Mesothelial cell of epicardium (in vitro differentiated cells): ENCODE data around the gene RSU1. TPM values are rescaled to one million over a fixed set of nuclear protein-coding genes. Genes with fewer than 3 reads are reported as not detected.
A peak's percentile ranks its signal among the peaks of the same experiment; 100 is the strongest.

ENCODE experiments used
- DNase-seq, 2 experiments: peaks; one replicate each; pipeline ENCODE4 v3.0.0; 2021; ENCODE audit warnings: low spot score in 2 of 2; ENCODE audit not compliant: unreplicated experiment in 2 of 2
- H3K27ac Mint-ChIP-seq: 2 replicates; pipeline ENCODE4 v1.8.0; 2021; ENCODE audit warnings: mixed read lengths
- H3K27me3 Mint-ChIP-seq: 2 replicates; pipeline ENCODE4 v1.8.0; 2021; ENCODE audit warnings: low read depth, mixed read lengths
- H3K36me3 Mint-ChIP-seq: 2 replicates; pipeline ENCODE4 v1.8.0; 2021; ENCODE audit warnings: mixed read lengths
- H3K4me1 Mint-ChIP-seq: 2 replicates; pipeline ENCODE4 v1.8.0; 2021; ENCODE audit warnings: mixed read lengths
- H3K4me3 Mint-ChIP-seq: 2 replicates; pipeline ENCODE4 v1.8.0; 2021; ENCODE audit warnings: mild to moderate bottlenecking, moderate library complexity, mixed read lengths
- H3K9me3 Mint-ChIP-seq: 2 replicates; pipeline ENCODE4 v1.8.0; 2021; ENCODE audit warnings: mixed read lengths
- total RNA-seq: library from RNA; stranded (reverse); gene quantifications from 3 replicates; pipeline ENCODE4 v1.2.1, GENCODE V29; 2021
- TF ChIP-seq, protein P1 (sequence below): fragments of 200-600 bp; sonication (generic); IDR thresholded peaks from one replicate; pipeline ENCODE4 v1.5.0; 2021; ENCODE audit warnings: antibody characterized with exemption; ENCODE audit not compliant: unreplicated experiment

RSU1 gene
- total RNA-seq, 1 donor from 2014 or later: 36.2 TPM

GRCh38 chr10:16820421-16820820 lies 3.2 kb upstream of the RSU1 start:
- Mint-ChIP-seq H3K9me3 (peaks cover 22% of the 10 kb centered on the region), H3K4me1 (peaks cover 19% of the 10 kb centered on the region), H3K27ac (no peak overlapping the region), H3K36me3 (peaks cover 5% of the 10 kb centered on the region), H3K27me3 (peaks cover 3% of the 10 kb centered on the region), H3K4me3 (no peak overlapping the region)
- no peak for DNase-seq
- TF ChIP-seq, protein P1, sequence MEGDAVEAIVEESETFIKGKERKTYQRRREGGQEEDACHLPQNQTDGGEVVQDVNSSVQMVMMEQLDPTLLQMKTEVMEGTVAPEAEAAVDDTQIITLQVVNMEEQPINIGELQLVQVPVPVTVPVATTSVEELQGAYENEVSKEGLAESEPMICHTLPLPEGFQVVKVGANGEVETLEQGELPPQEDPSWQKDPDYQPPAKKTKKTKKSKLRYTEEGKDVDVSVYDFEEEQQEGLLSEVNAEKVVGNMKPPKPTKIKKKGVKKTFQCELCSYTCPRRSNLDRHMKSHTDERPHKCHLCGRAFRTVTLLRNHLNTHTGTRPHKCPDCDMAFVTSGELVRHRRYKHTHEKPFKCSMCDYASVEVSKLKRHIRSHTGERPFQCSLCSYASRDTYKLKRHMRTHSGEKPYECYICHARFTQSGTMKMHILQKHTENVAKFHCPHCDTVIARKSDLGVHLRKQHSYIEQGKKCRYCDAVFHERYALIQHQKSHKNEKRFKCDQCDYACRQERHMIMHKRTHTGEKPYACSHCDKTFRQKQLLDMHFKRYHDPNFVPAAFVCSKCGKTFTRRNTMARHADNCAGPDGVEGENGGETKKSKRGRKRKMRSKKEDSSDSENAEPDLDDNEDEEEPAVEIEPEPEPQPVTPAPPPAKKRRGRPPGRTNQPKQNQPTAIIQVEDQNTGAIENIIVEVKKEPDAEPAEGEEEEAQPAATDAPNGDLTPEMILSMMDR: no peak

- Mint-ChIP-seq H3K36me3 (peaks cover 5% of the 10 kb centered on the region), H3K9me3 (peaks cover 22% of the 10 kb centered on the region), H3K4me1 (peaks cover 23% of the 10 kb centered on the region), H3K4me3 (no peak overlapping the region), H3K27ac (no peak overlapping the region), H3K27me3 (peaks cover 3% of the 10 kb centered on the region)
- TF ChIP-seq, protein P1: no peak
- DNase-seq: no peak
Observed at GRCh38 chr10:16820018-16820417, 2.8 kb upstream of the RSU1 start.

DNA sequence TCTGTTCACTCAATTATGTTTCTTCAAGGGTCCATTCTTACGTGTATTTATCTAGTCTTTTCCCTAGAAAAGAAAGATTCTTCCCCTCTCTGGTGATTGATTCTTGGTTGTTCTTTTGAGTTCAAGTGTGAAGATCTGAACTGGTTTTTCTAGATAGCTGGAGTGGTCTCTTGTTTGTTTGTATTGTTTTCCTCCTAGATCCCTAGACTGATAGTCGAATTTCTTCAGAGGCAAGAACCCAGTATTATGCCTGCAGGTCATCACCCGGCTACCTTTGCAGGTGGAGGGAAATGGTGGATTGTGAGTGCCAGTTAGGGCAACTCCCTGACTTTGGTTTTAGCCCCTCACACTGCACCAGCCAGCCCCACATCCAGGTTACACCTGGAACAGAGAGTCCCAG lies 2.2 kb upstream of the RSU1 start:
- H3K27ac Mint-ChIP-seq: no peak overlapping the region
- no peak for DNase-seq
- H3K9me3 Mint-ChIP-seq: peaks cover 22% of the 10 kb centered on the region
- H3K4me1 Mint-ChIP-seq: peaks cover 23% of the 10 kb centered on the region
- H3K4me3 Mint-ChIP-seq: no peak overlapping the region
- H3K36me3 Mint-ChIP-seq: peaks cover 5% of the 10 kb centered on the region
- TF ChIP-seq, protein P1: no peak
- H3K27me3 Mint-ChIP-seq: peaks cover 3% of the 10 kb centered on the region

GRCh38 chr10:16819026-16819425 lies 1.8 kb upstream of the RSU1 start:
- Mint-ChIP-seq H3K36me3 (peaks cover 5% of the 10 kb centered on the region), H3K4me1 (peaks cover 23% of the 10 kb centered on the region), H3K4me3 (no peak overlapping the region), H3K27ac (no peak overlapping the region), H3K9me3 (peaks cover 22% of the 10 kb centered on the region), H3K27me3 (peaks cover 3% of the 10 kb centered on the region)
- TF ChIP-seq, protein P1: no peak
- DNase-seq: no peak

- TF ChIP-seq, protein P1: no peak
- Mint-ChIP-seq H3K27ac (peak overlapping the region; percentile 94), H3K4me3 (peak overlapping the region; percentile 90), H3K27me3 (peaks cover 3% of the 10 kb centered on the region), H3K9me3 (peaks cover 6% of the 10 kb centered on the region), H3K4me1 (peaks cover 24% of the 10 kb centered on the region), H3K36me3 (peaks cover 1% of the 10 kb centered on the region)
- no peak for DNase-seq
Observed at GRCh38 chr10:16816830-16817124, 447 bp downstream of the RSU1 start.

GRCh38 chr10:16816171-16816570 lies 1.1 kb downstream of the RSU1 start:
- TF ChIP-seq, protein P1: no peak
- peaks cover 3% of the 10 kb centered on the region for H3K27me3 Mint-ChIP-seq
- H3K9me3 Mint-ChIP-seq: peaks cover 2% of the 10 kb centered on the region
- peak overlapping the region; percentile 90 for H3K4me3 Mint-ChIP-seq
- DNase-seq: no peak
- peaks cover 3% of the 10 kb centered on the region for H3K36me3 Mint-ChIP-seq
- peaks cover 24% of the 10 kb centered on the region for H3K4me1 Mint-ChIP-seq
- peak overlapping the region; percentile 76 for H3K27ac Mint-ChIP-seq
